Activated CD8-positive, alpha-beta T cell treated with anti-CD3 and anti-CD28 coated beads, Interleukin-2, amount 10 ng/mL, durations not matched to agents 7 days and 5 days (primary cell): ENCODE measurements around the gene ZNF416. TPM values are rescaled to one million over a fixed set of nuclear protein-coding genes. Genes with fewer than 3 reads are reported as not detected.

Source experiments
- ATAC-seq: fragments of 150-1000 bp; cut with Tn5 transposase; one replicate; pipeline ENCODE4 v1.10.0; 2021; ENCODE audit warnings: moderate library complexity
- CTCF ChIA-PET: fragments of 350-600 bp; sonication (Branson Sonifier 250); formaldehyde crosslinking; loops from one replicate; lab custom pipeline; 2021; ENCODE audit warnings: antibody characterized with exemption; lab: Charles Lee
- POLR2A ChIA-PET: fragments of 350-600 bp; sonication (Branson Sonifier 250); formaldehyde crosslinking; loops from one replicate; lab custom pipeline; 2021; ENCODE audit warnings: antibody characterized with exemption; lab: Charles Lee
- DNase-seq: peaks from one replicate; pipeline ENCODE4 v3.0.0-alpha.2; 2020
- H3K27ac Mint-ChIP-seq: one replicate; pipeline ENCODE4 v1.8.0; 2021; ENCODE audit warnings: mild to moderate bottlenecking, mixed read lengths
- H3K27me3 Mint-ChIP-seq: one replicate; pipeline ENCODE4 v1.8.0; 2021; ENCODE audit warnings: low read depth, mixed read lengths
- H3K36me3 Mint-ChIP-seq: one replicate; pipeline ENCODE4 v1.8.0; 2021; ENCODE audit warnings: low read depth, mixed read lengths
- H3K4me1 Mint-ChIP-seq: one replicate; pipeline ENCODE4 v1.8.0; 2021; ENCODE audit warnings: low read depth, mixed read lengths
- H3K4me3 Mint-ChIP-seq: one replicate; pipeline ENCODE4 v1.8.0; 2021; ENCODE audit warnings: mild to moderate bottlenecking, mixed read lengths
- H3K9me3 Mint-ChIP-seq: one replicate; pipeline ENCODE4 v1.8.0; 2022; ENCODE audit warnings: mixed read lengths; ENCODE audit not compliant: insufficient read depth
- total RNA-seq, 2 experiments: library from RNA; stranded (reverse); gene quantifications; one replicate each; pipeline ENCODE4 v1.2.3, GENCODE V29; 2021

ZNF416 gene
- total RNA-seq, 2 experiments from 2014 or later: 5.4 to 5.5 TPM

- Mint-ChIP-seq H3K36me3 (peaks cover 70% of the 10 kb centered on the region), H3K9me3 (peaks cover 27% of the 10 kb centered on the region), H3K27me3 (no peaks in the 10 kb centered on the region), H3K27ac (peak overlapping the region; percentile 94), H3K4me1 (peaks cover 25% of the 10 kb centered on the region), H3K4me3 (peak overlapping the region; percentile 97)
- CTCF ChIA-PET: interaction anchor here (0.6 kb wide), 1 partner anchor 115 kb away, joined by 3 read pairs; no protein-coding TSS in a partner anchor
- DNase-seq (no peak), ATAC-seq (no peak)
- POLR2A ChIA-PET: interaction anchor here (0.8 to 1.8 kb wide), 4 partner anchors 23 to 238 kb away, joined by 3 to 4 read pairs (median 3); partner anchors contain the start of genes ZNF211 and ZNF551
These were observed 20.2 kb downstream of the ZNF416 start for GRCh38 chr19:57558525-57558924.

- CTCF ChIA-PET: no interaction called here
- no peaks in the 10 kb centered on the region for H3K27me3 Mint-ChIP-seq
- peak overlapping the region; percentile 97 for H3K4me3 Mint-ChIP-seq
- H3K9me3 Mint-ChIP-seq: peaks cover 26% of the 10 kb centered on the region
- POLR2A ChIA-PET: interaction anchor here (0.9 to 1.8 kb wide), 2 partner anchors 24 to 124 kb away, joined by 3 to 4 read pairs; partner anchors contain the start of gene ZNF551
- H3K4me1 Mint-ChIP-seq: peaks cover 25% of the 10 kb centered on the region
- peaks cover 77% of the 10 kb centered on the region for H3K36me3 Mint-ChIP-seq
- no peak for ATAC-seq
- H3K27ac Mint-ChIP-seq: no peak overlapping the region
- no peak for DNase-seq
These were observed 21.1 kb downstream of the ZNF416 start for GRCh38 chr19:57557659-57558058.

- no peak overlapping the region for H3K4me3 Mint-ChIP-seq
- H3K36me3 Mint-ChIP-seq: peaks cover 98% of the 10 kb centered on the region
- ChIA-PET POLR2A (no interaction called here), CTCF (no interaction called here)
- H3K27me3 Mint-ChIP-seq: no peaks in the 10 kb centered on the region
- ATAC-seq: no peak
- H3K4me1 Mint-ChIP-seq: no peaks in the 10 kb centered on the region
- no peak overlapping the region for H3K27ac Mint-ChIP-seq
- peaks cover 41% of the 10 kb centered on the region for H3K9me3 Mint-ChIP-seq
- DNase-seq: no peak
These were observed 26.3 kb downstream of the ZNF416 start for GRCh38 chr19:57552432-57552831.

GRCh38 chr19:57546513-57546912 is 32.2 kb downstream of the ZNF416 start:
- no peak overlapping the region for H3K27ac Mint-ChIP-seq

GRCh38 chr19:57537953-57538547 is 40.7 kb downstream of the ZNF416 start:
- ATAC-seq (no peak), DNase-seq (no peak)
- Mint-ChIP-seq H3K27me3 (no peaks in the 10 kb centered on the region), H3K4me1 (no peaks in the 10 kb centered on the region), H3K4me3 (no peak overlapping the region), H3K36me3 (peaks cover 97% of the 10 kb centered on the region), H3K9me3 (peaks cover 62% of the 10 kb centered on the region), H3K27ac (no peak overlapping the region)
- CTCF ChIA-PET: no interaction called here
- POLR2A ChIA-PET: no interaction called here

More at GRCh38 chr19:57546513-57546912, 32.2 kb downstream of the ZNF416 start:
- ATAC-seq (no peak), DNase-seq (no peak)
- no peaks in the 10 kb centered on the region for H3K27me3 Mint-ChIP-seq
- peaks cover 96% of the 10 kb centered on the region for H3K36me3 Mint-ChIP-seq
- ChIA-PET CTCF (no interaction called here), POLR2A (no interaction called here)
- H3K4me1 Mint-ChIP-seq: no peaks in the 10 kb centered on the region
- H3K9me3 Mint-ChIP-seq: peaks cover 65% of the 10 kb centered on the region
- no peak overlapping the region for H3K4me3 Mint-ChIP-seq

- H3K36me3 Mint-ChIP-seq: peaks cover 50% of the 10 kb centered on the region
These were observed 51.4 kb downstream of the ZNF416 start, which contains the start of gene ZNF549 for GRCh38 chr19:57527136-57527881. Gene ZNF549, plus strand, starts transcription at chr19:57527356. Its CDS starts 218 bp downstream, at chr19:57527574.

More at GRCh38 chr19:57527136-57527881, 51.4 kb downstream of the ZNF416 start, which contains the start of gene ZNF549:
- Mint-ChIP-seq H3K4me3 (peak within 1 kb of the TSS; percentile 88), H3K9me3 (peaks cover 35% of the 10 kb centered on the region), H3K4me1 (peaks cover 16% of the 10 kb centered on the region), H3K27me3 (no peaks in the 10 kb centered on the region), H3K27ac (peak within 1 kb of the TSS; percentile 85)
- peak; percentile 95 for DNase-seq
- ChIA-PET CTCF (no interaction called here), POLR2A (interaction anchor here (0.6 to 0.8 kb wide), 2 partner anchors 293 to 527 kb away, joined by 3 to 4 read pairs; no protein-coding TSS in a partner anchor)
- ATAC-seq: peak; percentile 99

Other genes starting within 250 kb of the ZNF416 start
- gene ZNF304, start 227.6 kb downstream of the ZNF416 start, total RNA-seq: 1 to 10 TPM; 8.5 to 9.1 TPM
- 1 to 10 TPM; 8.5 to 8.6 TPM for gene TRAPPC2B, start 215.4 kb downstream of the ZNF416 start, total RNA-seq
- 1 to 10 TPM; 4.2 to 4.4 TPM for gene ZNF547, start 215.4 kb downstream of the ZNF416 start, total RNA-seq
- 10 to 100 TPM; 27.4 to 28.0 TPM for gene ZNF548, start 189.1 kb downstream of the ZNF416 start, total RNA-seq
- 10 to 100 TPM; 11.6 to 12.2 TPM for gene ZNF17, start 167.8 kb downstream of the ZNF416 start, total RNA-seq
- gene ZNF749, start 143.6 kb downstream of the ZNF416 start, total RNA-seq: 10 to 100 TPM; 13.7 to 19.6 TPM
- gene VN1R1, start 121.8 kb downstream of the ZNF416 start, total RNA-seq: under 1 TPM; 0.16 TPM
- gene ZNF772, start 101.3 kb downstream of the ZNF416 start, total RNA-seq: 1 to 10 TPM; 7.6 to 9.1 TPM
- gene ZNF419, start 91.2 kb downstream of the ZNF416 start, total RNA-seq: 10 to 100 TPM; 10.0 to 10.9 TPM
- 1 to 10 TPM; 8.3 to 8.4 TPM for gene ZNF773, start 79.0 kb downstream of the ZNF416 start, total RNA-seq
- 1 to 10 TPM; 7.5 to 7.8 TPM for gene ZNF549, start 51.6 kb downstream of the ZNF416 start, total RNA-seq
- gene ZNF550, start 19.0 kb downstream of the ZNF416 start, total RNA-seq: 10 to 100 TPM; 12.6 to 13.7 TPM
- 10 to 100 TPM; 12.1 to 12.4 TPM for gene ZIK1, start 5.2 kb upstream of the ZNF416 start, total RNA-seq
- 10 to 100 TPM; 10.7 to 10.8 TPM for gene ZNF530, start 21.0 kb upstream of the ZNF416 start, total RNA-seq
- 10 to 100 TPM; 17.1 to 17.8 TPM for gene ZNF134, start 35.3 kb upstream of the ZNF416 start, total RNA-seq
- gene ZNF211, start 54.3 kb upstream of the ZNF416 start, total RNA-seq: 10 to 100 TPM; 13.6 to 14.3 TPM
- gene ZSCAN4, start 90.0 kb upstream of the ZNF416 start, total RNA-seq: not detected
- 10 to 100 TPM; 13.0 to 14.3 TPM for gene ZNF551, start 103.1 kb upstream of the ZNF416 start, total RNA-seq
- 1 to 10 TPM; 3.0 to 3.1 TPM for gene ZNF154, start 130.3 kb upstream of the ZNF416 start, total RNA-seq
- gene ZNF671, start 148.7 kb upstream of the ZNF416 start, total RNA-seq: 10 to 100 TPM; 12.1 to 13.0 TPM
- gene ZNF776, start 167.9 kb upstream of the ZNF416 start, total RNA-seq: 10 to 100 TPM; 15.7 to 16.6 TPM
- 10 to 100 TPM; 21.3 to 25.3 TPM for gene ZNF586, start 190.8 kb upstream of the ZNF416 start, total RNA-seq
- gene ZNF552, start 236.0 kb upstream of the ZNF416 start, total RNA-seq: 1 to 10 TPM; 7.1 to 9.7 TPM